Endothelial cell of umbilical vein (primary cell): ENCODE data around the gene MUL1. TPM values are rescaled to one million over a fixed set of nuclear protein-coding genes. Genes with fewer than 3 reads are reported as not detected.

Experiments used
- BruUV-seq: library from RNA; stranded (reverse); fragments of 400-500 nt; replicated peaks from 2 replicates; lab custom pipeline; 2021; lab: Mats Ljungman, UMichigan
- CTCF ChIA-PET: fragments of 300-600, 350-600 bp; sonication (Branson Sonifier 250); formaldehyde crosslinking; loops from one replicate; lab custom pipeline; 2021; ENCODE audit warnings: antibody characterized with exemption, inconsistent platforms; lab: Charles Lee
- POLR2A ChIA-PET: fragments of 300-600, 350-600 bp; sonication (Branson Sonifier 250); formaldehyde crosslinking; loops from one replicate; lab custom pipeline; 2021; ENCODE audit warnings: antibody characterized with exemption, inconsistent platforms; lab: Charles Lee
- DNase-seq: peaks from one replicate; pipeline ENCODE4 v3.0.0-alpha.2; 2011; ENCODE audit warnings: low read depth, low spot score
- FAIRE-seq: peaks from 2 replicates; lab custom pipeline; 2011; peaks lifted over from hg19 to GRCh38; lab: Jason Lieb, UNC
- H2AFZ ChIP-seq: 2 replicates; pipeline ENCODE4 v1.6.0; 2012; ENCODE audit warnings: low read depth, low read length, control low read depth, inconsistent platforms
- H3K27ac ChIP-seq: 2 replicates; pipeline ENCODE4 v1.5.1; 2011; ENCODE audit warnings: low read depth, mild to moderate bottlenecking, control low read depth, low read length, moderate library complexity; ENCODE audit not compliant: insufficient read depth
- H3K27me3 ChIP-seq, 2 experiments: 2 replicates each; pipeline versions ENCODE4 v1.6.0 to v1.6.1; 2011; ENCODE audit warnings: low read length in 2 of 2, mixed read lengths in 1 of 2; ENCODE audit not compliant: control insufficient read depth in 2 of 2, insufficient read depth in 2 of 2
- H3K36me3 ChIP-seq, 2 experiments: 2 replicates in 1 of 2; 3 replicates in 1 of 2; pipeline ENCODE4 v1.5.1; 2011; ENCODE audit warnings: low read length in 2 of 2, mild to moderate bottlenecking in 1 of 2, moderate library complexity in 1 of 2; ENCODE audit not compliant: control insufficient read depth in 2 of 2, insufficient read depth in 2 of 2; ENCODE audit errors: extremely low read depth in 1 of 2
- H3K4me1 ChIP-seq: 3 replicates; pipeline ENCODE4 v1.5.1; 2011; ENCODE audit warnings: mild to moderate bottlenecking, low read length; ENCODE audit not compliant: control insufficient read depth, insufficient read depth; ENCODE audit errors: extremely low read depth
- H3K4me2 ChIP-seq: 2 replicates; pipeline ENCODE4 v1.6.1; 2011; ENCODE audit warnings: low read length, control low read depth, mixed read lengths; ENCODE audit not compliant: insufficient read depth
- H3K4me3 ChIP-seq, 3 experiments: fragments of 200-600 bp in 1 of 3; sonication (generic), shearing (Covaris generic) in 1 of 3; replicated peaks in 1 of 3; 2 replicates each; pipeline ENCODE4 v1.5.1; 2011 to 2016; ENCODE audit warnings: control low read depth in 3 of 3, low read length in 3 of 3, mild to moderate bottlenecking in 2 of 3, inconsistent platforms in 1 of 3, low read depth in 1 of 3, moderate library complexity in 1 of 3; ENCODE audit not compliant: insufficient read depth in 1 of 3
- H3K79me2 ChIP-seq: 2 replicates; pipeline ENCODE4 v1.6.0; 2012; ENCODE audit warnings: low read length, inconsistent platforms; ENCODE audit not compliant: control insufficient read depth, insufficient read depth
- H3K9ac ChIP-seq: replicated peaks from 2 replicates; pipeline ENCODE3; 2011; ENCODE audit warnings: low read length, control low read depth; ENCODE audit not compliant: insufficient read depth; ENCODE audit errors: extremely low read depth
- H3K9me1 ChIP-seq: replicated peaks from 3 replicates; pipeline ENCODE4 v1.6.0; 2011; ENCODE audit warnings: mild to moderate bottlenecking, low read length; ENCODE audit not compliant: control insufficient read depth, insufficient read depth; ENCODE audit errors: extremely low read depth
- H3K9me3 ChIP-seq: replicated peaks from 2 replicates; pipeline ENCODE4 v1.5.1; 2012; ENCODE audit warnings: low read length, inconsistent platforms; ENCODE audit not compliant: control insufficient read depth, insufficient read depth
- H4K20me1 ChIP-seq: replicated peaks from 2 replicates; pipeline ENCODE3; 2011; ENCODE audit warnings: mild to moderate bottlenecking, low read length; ENCODE audit not compliant: control insufficient read depth, insufficient read depth; ENCODE audit errors: extremely low read depth
- EZH2 ChIP-seq: IDR thresholded peaks from 2 replicates; pipeline ENCODE4 v1.6.1; 2012; ENCODE audit warnings: borderline replicate concordance, low read depth, mild to moderate bottlenecking, moderate library complexity, low read length, inconsistent platforms; ENCODE audit not compliant: severe bottlenecking
- FOS ChIP-seq: IDR thresholded peaks from 2 replicates; pipeline ENCODE4 v1.6.1; 2011; ENCODE audit warnings: mild to moderate bottlenecking, low read length, moderate library complexity, borderline replicate concordance; ENCODE audit not compliant: insufficient read depth
- GATA2 ChIP-seq: IDR thresholded peaks from 2 replicates; pipeline ENCODE4 v1.7.0; 2011; ENCODE audit warnings: low read depth, mild to moderate bottlenecking, moderate library complexity, mixed read lengths, low read length; ENCODE audit not compliant: insufficient read length, insufficient read depth
- JUN ChIP-seq: IDR thresholded peaks from 2 replicates; pipeline ENCODE4 v1.6.1; 2011; ENCODE audit warnings: borderline replicate concordance, low read depth; ENCODE audit not compliant: insufficient read length, insufficient read depth
- MAX ChIP-seq: IDR thresholded peaks from 2 replicates; pipeline ENCODE4 v1.6.1; 2011; ENCODE audit not compliant: insufficient read depth, insufficient read length
- MYC ChIP-seq: IDR thresholded peaks from one replicate; pipeline ENCODE4 v1.6.1; 2011; ENCODE audit warnings: mild to moderate bottlenecking, low read depth, low read length
- POLR2A ChIP-seq: IDR thresholded peaks from 2 replicates; pipeline ENCODE4 v1.6.1; 2012; ENCODE audit warnings: low read depth, mild to moderate bottlenecking, control low read depth, low read length
- POLR2AphosphoS5 ChIP-seq: IDR thresholded peaks from 2 replicates; pipeline ENCODE4 v1.6.1; 2012; ENCODE audit warnings: low read depth, mild to moderate bottlenecking, control low read depth, low read length, moderate library complexity; ENCODE audit not compliant: insufficient read depth
- dilution Hi-C: fragments of 300-500 bp; cut with MboI; formaldehyde crosslinking; loops from one replicate; pipeline ENCODE4 v1.15.0; 2019; ENCODE audit warnings: low sequenced_read_pairs; ENCODE audit not compliant: extremely low pct_ligation_motif_present
- intact Hi-C: fragments of 100-400 bp; cut with micrococcal nuclease; formaldehyde crosslinking; loops from one replicate; pipeline ENCODE4 v1.10.0; 2022
- polyA plus RNA-seq, 4 experiments: library from polyadenylated mRNA; depleted of rRNA in 3 of 4; stranded (reverse) in 3 of 4; unstranded in 1 of 4; fragments of >200 nt; gene quantifications; 2 replicates each; pipeline versions ENCODE4 v1.2.1 to v1.2.3, GENCODE V29; 2011 to 2012; ENCODE audit warnings: missing spikeins in 1 of 4
- total RNA-seq: library from RNA; stranded (reverse); gene quantifications from 2 replicates; pipeline ENCODE4 v1.2.3, GENCODE V29; 2021
- TF ChIP-seq, protein P1 (sequence below), 2 donors: IDR thresholded peaks; 1 replicate in 1 of 2; 2 replicates in 1 of 2; pipeline ENCODE4 v1.5.1; 2011; ENCODE audit warnings: low read length in 2 of 2, mild to moderate bottlenecking in 2 of 2, moderate library complexity in 2 of 2, control low read depth in 1 of 2, inconsistent platforms in 1 of 2, low read depth in 1 of 2; ENCODE audit not compliant: insufficient read depth in 1 of 2; ENCODE audit errors: extremely low read depth in 1 of 2

Gene MUL1
- total and polyA plus RNA-seq, 2 donors (not counting 3 experiments of a cell fraction or from before 2014, with no cell fraction given) = 28.3 to 29.5 TPM

DNA sequence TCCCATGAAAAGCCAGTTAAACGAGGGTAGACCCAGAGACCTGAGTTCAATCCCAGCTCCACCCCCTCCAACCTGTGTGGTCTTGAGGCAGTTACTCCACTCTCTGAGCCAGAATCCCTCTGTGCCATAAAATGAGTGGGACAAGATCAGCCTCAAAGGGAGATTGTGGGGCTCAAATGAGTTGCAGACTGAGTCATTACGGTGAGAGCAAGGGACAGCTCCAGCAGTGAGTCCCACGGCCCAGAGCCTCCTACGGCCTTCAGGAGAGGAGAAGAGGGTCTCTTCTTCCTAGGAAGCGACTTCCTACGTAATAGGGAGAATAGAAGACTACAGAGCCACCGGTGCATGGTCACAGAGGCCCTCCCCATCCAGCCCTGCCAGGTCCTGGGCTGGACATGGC lies 15.2 kb downstream of the MUL1 start:
- H3K9me3 ChIP-seq = no peaks in the 10 kb centered on the region
- no peak overlapping the region for H3K4me3 ChIP-seq
- no peaks in the 10 kb centered on the region for H4K20me1 ChIP-seq
- H3K9ac ChIP-seq = no peak overlapping the region
- H3K4me1 ChIP-seq = peaks cover 23% of the 10 kb centered on the region
- dilution Hi-C loops = no loop called here
- no peaks in the 10 kb centered on the region for H3K79me2 ChIP-seq
- H3K27me3 ChIP-seq = no peaks in the 10 kb centered on the region
- intact Hi-C loops = loop anchor here (1.0 to 10.0 kb wide), 10 partner anchors 18 to 608 kb away; partner anchors contain the start of gene OTUD3
- TF ChIP-seq EZH2 (no peak), JUN (no peak), MYC (no peak), POLR2A (no peak), MAX (no peak), FOS (no peak), GATA2 (no peak), POLR2AphosphoS5 (no peak)
- TF ChIP-seq, protein P1, sequence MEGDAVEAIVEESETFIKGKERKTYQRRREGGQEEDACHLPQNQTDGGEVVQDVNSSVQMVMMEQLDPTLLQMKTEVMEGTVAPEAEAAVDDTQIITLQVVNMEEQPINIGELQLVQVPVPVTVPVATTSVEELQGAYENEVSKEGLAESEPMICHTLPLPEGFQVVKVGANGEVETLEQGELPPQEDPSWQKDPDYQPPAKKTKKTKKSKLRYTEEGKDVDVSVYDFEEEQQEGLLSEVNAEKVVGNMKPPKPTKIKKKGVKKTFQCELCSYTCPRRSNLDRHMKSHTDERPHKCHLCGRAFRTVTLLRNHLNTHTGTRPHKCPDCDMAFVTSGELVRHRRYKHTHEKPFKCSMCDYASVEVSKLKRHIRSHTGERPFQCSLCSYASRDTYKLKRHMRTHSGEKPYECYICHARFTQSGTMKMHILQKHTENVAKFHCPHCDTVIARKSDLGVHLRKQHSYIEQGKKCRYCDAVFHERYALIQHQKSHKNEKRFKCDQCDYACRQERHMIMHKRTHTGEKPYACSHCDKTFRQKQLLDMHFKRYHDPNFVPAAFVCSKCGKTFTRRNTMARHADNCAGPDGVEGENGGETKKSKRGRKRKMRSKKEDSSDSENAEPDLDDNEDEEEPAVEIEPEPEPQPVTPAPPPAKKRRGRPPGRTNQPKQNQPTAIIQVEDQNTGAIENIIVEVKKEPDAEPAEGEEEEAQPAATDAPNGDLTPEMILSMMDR (IDR thresholded peaks at IDR 0.05; ENCODE audit: extremely low read depth in 1 of 2, insufficient read depth in 1 of 2, low read depth in 1 of 2, low read length in 2 of 2) = no peak
- H3K27ac ChIP-seq = no peak overlapping the region
- DNase-seq = no peak
- no peak for FAIRE-seq
- ChIA-PET CTCF (interaction anchor here (1.0 to 6.7 kb wide), 9 partner anchors 9 to 519 kb away, joined by 3 to 81 read pairs (median 30); partner anchors contain the start of gene CAMK2N1), POLR2A (no interaction called here)
- no peaks in the 10 kb centered on the region for H3K9me1 ChIP-seq
- no peak overlapping the region for H3K4me2 ChIP-seq
- H3K36me3 ChIP-seq = no peaks in the 10 kb centered on the region
- H2AFZ ChIP-seq = no peak overlapping the region
- no TSS peak for BruUV-seq
